ES-I3 (cell line): ENCODE results near the gene TSKS.

Experiments
- H3K36me3 ChIP-seq: 2 replicates; pipeline ENCODE4 v1.6.1; 2013; ENCODE audit warnings: mild to moderate bottlenecking, low read length, control low read depth, moderate library complexity; ENCODE audit not compliant: insufficient read depth
- H3K4me1 ChIP-seq: 2 replicates; pipeline ENCODE4 v1.6.1; 2013; ENCODE audit warnings: mild to moderate bottlenecking, control low read depth, low read length; ENCODE audit not compliant: insufficient read depth
- H3K9ac ChIP-seq: 2 replicates; pipeline ENCODE4 v1.6.1; 2013; ENCODE audit warnings: low read depth, mild to moderate bottlenecking, low read length, moderate library complexity
- H3K9me3 ChIP-seq: 2 replicates; pipeline ENCODE4 v1.6.1; 2013; ENCODE audit warnings: mild to moderate bottlenecking, low read length, moderate library complexity; ENCODE audit not compliant: control insufficient read depth, insufficient read depth

TSKS gene

DNA sequence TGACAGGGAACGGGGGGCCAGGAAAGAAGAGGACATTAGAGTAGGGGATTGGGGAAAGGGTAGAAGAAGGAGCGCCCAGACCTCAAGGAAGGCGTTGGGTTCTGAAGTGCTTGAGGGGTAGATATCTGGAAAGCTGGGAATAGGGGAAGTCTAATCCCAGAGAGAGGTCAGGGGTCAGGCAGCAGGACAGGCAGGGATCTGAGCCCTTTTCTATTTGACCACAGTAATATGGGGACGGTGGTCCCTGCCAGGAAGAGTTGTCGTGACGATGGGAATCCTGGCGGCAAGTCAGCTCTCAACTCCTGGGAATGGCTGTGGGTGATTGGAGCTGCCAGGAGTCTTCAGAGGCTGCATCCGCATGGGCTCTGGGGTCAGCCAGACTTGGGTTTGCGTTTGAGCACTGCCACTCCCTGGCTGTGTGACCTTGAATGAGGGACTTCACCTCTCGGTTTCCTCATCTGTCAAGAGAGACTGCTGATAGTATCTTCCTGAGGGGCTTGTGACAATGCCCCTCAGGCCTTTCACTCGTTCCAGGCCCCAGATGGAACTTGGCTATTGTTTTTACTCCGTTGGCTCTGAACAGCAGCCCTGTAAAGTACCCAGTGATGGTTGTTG is 5.0 kb upstream of the TSKS start:
- peaks cover 6% of the 10 kb centered on the region for H3K4me1 ChIP-seq
- no peaks in the 10 kb centered on the region; the same call in 1 of the 2 replicates for H3K36me3 ChIP-seq
- H3K9ac ChIP-seq: peak overlapping the region; percentile 81
- no peaks in the 10 kb centered on the region for H3K9me3 ChIP-seq

DNA sequence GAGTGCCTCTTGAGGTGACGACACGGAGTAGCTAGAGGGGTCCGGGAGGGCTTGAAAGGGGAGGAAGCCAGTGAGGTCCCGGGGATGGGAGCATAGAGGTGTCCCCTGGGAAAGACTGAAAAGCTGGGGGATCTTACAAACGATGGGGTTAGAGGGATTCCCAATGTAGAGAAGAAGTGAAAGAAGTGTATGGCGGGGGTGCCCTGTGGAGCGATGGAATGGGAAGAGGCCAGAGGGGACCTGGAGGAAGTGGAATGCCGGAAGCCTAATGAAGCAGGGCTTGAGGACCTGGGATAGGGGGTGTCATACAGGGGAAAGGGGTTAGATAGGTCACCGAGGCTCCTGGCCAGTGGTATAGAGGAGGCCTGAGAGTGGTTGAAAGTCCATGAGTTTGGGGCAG is 4.3 kb upstream of the TSKS start:
- Histone ChIP-seq H3K9ac (peak overlapping the region; percentile 81), H3K36me3 (no peaks in the 10 kb centered on the region; the same call in 1 of the 2 replicates), H3K9me3 (no peaks in the 10 kb centered on the region), H3K4me1 (peaks cover 6% of the 10 kb centered on the region)

DNA sequence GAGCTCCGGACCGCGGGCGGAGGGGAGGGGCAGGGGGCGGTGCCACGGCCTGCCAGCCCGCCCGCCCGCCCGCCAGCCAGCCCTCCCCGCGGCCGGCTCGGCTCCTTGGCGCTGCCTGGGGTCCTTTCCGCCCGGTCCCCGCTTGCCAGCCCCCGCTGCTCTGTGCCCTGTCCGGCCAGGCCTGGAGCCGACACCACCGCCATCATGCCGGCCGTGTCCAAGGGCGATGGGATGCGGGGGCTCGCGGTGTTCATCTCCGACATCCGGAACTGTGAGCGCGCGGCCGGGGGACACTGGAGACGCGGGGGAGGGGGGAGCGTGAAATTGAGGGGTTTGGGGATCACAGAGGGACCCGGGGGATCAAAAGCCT is 3.8 kb upstream of the TSKS start, which contains the start of gene AP2A1:
Gene AP2A1, plus strand, starts transcription at position 72 of the 370 bp plus-strand sequence. Its CDS starts 133 bp downstream, at position 205.
- H3K9ac ChIP-seq: peak within 1 kb of the TSS; percentile 81
- peaks cover 6% of the 10 kb centered on the region for H3K4me1 ChIP-seq

GRCh38 chr19:49766007-49766929 is 3.2 kb upstream of the TSKS start:
- Histone ChIP-seq H3K9ac (peak overlapping the region; percentile 59), H3K9me3 (no peaks in the 10 kb centered on the region), H3K4me1 (peaks cover 11% of the 10 kb centered on the region), H3K36me3 (no peaks in the 10 kb centered on the region; the same call in 1 of the 2 replicates)

More for the DNA sequence above, 3.8 kb upstream of the TSKS start, which contains the start of gene AP2A1:
- H3K9me3 ChIP-seq: no peaks in the 10 kb centered on the region
- no peaks in the 10 kb centered on the region; the same call in 1 of the 2 replicates for H3K36me3 ChIP-seq

DNA sequence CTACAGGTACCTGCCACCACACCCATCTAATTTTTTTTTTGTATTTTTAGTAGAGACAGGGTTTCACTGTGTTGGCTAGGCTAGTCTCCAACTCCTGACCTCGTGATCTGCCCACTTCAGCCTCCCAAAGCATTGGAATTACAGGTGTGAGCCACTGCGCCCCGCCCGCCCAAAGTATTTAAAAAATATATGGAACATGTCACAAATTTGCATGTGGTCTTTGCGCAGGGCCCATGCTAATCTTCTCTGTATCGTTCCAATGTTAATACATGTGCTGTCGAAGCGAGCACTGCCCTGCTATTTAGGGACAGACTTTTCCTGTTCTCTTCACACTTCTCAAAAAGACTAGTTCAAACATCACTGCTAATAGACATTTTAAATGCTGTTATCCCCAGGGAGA is 1.2 kb upstream of the TSKS start:
- Histone ChIP-seq H3K36me3 (no peaks in the 10 kb centered on the region; the same call in 1 of the 2 replicates), H3K4me1 (peaks cover 13% of the 10 kb centered on the region), H3K9me3 (no peaks in the 10 kb centered on the region), H3K9ac (no peak overlapping the region)

DNA sequence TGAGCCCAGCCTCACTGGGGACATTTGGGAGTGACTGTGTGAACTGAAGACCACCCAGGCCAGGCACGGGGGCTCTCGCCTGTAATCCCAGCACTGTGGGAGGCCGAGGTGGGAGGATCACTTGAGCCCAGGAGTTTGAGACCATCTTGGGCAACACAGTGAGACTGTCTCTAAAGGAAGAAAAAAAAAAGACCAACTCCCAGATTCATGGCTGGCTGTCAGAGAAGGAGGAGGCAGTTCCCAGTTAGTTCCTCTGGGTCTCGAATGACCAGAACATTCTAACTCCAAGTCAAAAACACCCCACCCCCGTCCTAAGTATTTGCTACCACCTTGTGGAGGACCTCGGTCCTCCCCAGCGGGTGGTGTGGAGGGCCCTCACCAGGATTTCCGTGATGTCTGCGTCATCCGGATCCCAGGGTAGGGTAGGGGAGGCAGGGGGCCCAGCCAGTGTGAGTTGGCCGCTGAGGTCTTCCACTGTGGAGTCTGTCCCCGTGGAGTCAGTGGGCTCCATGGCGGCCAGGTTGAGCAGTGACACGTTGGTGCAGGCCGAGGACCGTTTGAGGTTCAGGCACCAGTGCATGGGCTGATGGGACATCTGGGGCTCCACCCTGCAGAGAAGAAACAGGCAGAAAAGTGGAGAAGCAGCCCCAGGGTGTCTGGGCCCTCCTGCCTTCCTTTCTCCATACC is 1.3 kb downstream of the TSKS start:
- H3K36me3 ChIP-seq: no peaks in the 10 kb centered on the region
- peaks cover 14% of the 10 kb centered on the region for H3K4me1 ChIP-seq
- no peaks in the 10 kb centered on the region for H3K9me3 ChIP-seq
- no peak overlapping the region for H3K9ac ChIP-seq

- Histone ChIP-seq H3K36me3 (no peaks in the 10 kb centered on the region), H3K9me3 (no peaks in the 10 kb centered on the region; the same call in 1 of the 2 replicates), H3K4me1 (peaks cover 14% of the 10 kb centered on the region), H3K9ac (no peak overlapping the region)
Observed at GRCh38 chr19:49761249-49761624, 1.9 kb downstream of the TSKS start.

GRCh38 chr19:49758292-49758691 is 4.8 kb downstream of the TSKS start:
- H3K4me1 ChIP-seq: peaks cover 14% of the 10 kb centered on the region
- peak overlapping the region; percentile 24; the same call in 1 of the 2 replicates for H3K9ac ChIP-seq
- H3K9me3 ChIP-seq: no peaks in the 10 kb centered on the region; the same call in 1 of the 2 replicates
- H3K36me3 ChIP-seq: no peaks in the 10 kb centered on the region

- H3K36me3 ChIP-seq: no peaks in the 10 kb centered on the region
- no peaks in the 10 kb centered on the region; the same call in 1 of the 2 replicates for H3K9me3 ChIP-seq
- no peak overlapping the region for H3K9ac ChIP-seq
- H3K4me1 ChIP-seq: peaks cover 10% of the 10 kb centered on the region
Observed at GRCh38 chr19:49755956-49756355, 7.2 kb downstream of the TSKS start.

DNA sequence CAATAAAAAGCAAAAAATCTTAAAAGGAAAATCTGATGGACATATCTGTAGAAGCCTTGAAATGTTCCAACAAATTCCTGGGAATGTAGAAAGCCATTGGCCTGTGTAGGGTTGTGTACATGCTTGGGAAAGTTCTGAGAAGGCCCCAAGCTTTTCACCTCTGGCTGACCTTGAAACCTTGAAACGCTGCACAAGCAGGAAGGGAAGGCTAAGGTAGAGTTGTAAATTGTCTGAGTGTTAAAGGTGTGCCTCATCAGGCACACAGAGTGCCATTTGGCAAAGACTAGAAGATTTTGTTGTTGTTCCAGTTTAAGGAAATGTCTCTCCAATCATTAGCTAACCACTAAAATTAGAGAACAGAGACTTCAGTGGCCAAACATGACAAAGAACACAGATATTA is 10.4 kb downstream of the TSKS start:
- Histone ChIP-seq H3K4me1 (0 out of 2 replicates have a peak, but pooled peaks cover 3% of the 10 kb centered on the region), H3K36me3 (no peaks in the 10 kb centered on the region), H3K9me3 (no peaks in the 10 kb centered on the region; the same call in 1 of the 2 replicates), H3K9ac (no peak overlapping the region)

DNA sequence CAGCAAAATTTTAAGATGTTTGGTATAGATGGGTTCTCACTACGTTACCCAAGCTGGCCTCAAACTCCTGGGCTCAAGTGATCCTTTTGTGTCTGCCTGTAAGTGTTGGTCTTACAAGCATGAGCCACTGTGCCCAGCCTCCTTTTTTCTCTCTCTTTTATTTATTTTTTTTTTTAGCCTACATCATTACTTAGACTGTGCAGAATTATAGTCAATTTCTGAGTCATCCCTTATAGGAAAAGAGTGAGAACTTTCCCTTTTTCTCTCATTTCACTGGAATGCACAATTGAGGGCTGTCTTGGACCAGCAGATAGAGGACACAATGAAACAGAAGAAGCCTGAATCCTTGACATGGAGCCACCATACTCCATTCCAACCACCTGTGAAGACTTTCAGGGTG is 13.3 kb downstream of the TSKS start:
- Histone ChIP-seq H3K9me3 (peaks cover 3% of the 10 kb centered on the region), H3K4me1 (peaks cover 3% of the 10 kb centered on the region; the same call in 1 of the 2 replicates), H3K36me3 (no peaks in the 10 kb centered on the region), H3K9ac (no peak overlapping the region)

- peaks cover 3% of the 10 kb centered on the region; the same call in 1 of the 2 replicates for H3K4me1 ChIP-seq
- H3K36me3 ChIP-seq: no peaks in the 10 kb centered on the region
- H3K9ac ChIP-seq: no peak overlapping the region
- peaks cover 3% of the 10 kb centered on the region for H3K9me3 ChIP-seq
Observed at GRCh38 chr19:49749055-49749716, 13.9 kb downstream of the TSKS start.

- no peaks in the 10 kb centered on the region for H3K36me3 ChIP-seq
- H3K9ac ChIP-seq: peak overlapping the region; percentile 22; the same call in 1 of the 2 replicates
- H3K4me1 ChIP-seq: peaks cover 2% of the 10 kb centered on the region; the same call in 1 of the 2 replicates
- H3K9me3 ChIP-seq: peaks cover 3% of the 10 kb centered on the region; the same call in 1 of the 2 replicates
Observed at GRCh38 chr19:49746206-49746958, 16.7 kb downstream of the TSKS start.
